Stimulated activated CD8-positive, alpha-beta memory T cell treated with anti-CD3 and anti-CD28 coated beads, Interleukin-7, amount 100 ng/mL, for 1 hour (primary cell): ENCODE results near the gene RGP1.

ENCODE experiments used
- DNase-seq, 2 donors: peaks; one replicate each; pipeline ENCODE4 v3.0.0-alpha.2; 2020; ENCODE audit warnings: low read depth in 2 of 2

Gene RGP1

GRCh38 chr9:35719546-35719945 lies 29.5 kb upstream of the RGP1 start:
- no peak for DNase-seq

GRCh38 chr9:35723426-35723825 lies 25.7 kb upstream of the RGP1 start:
- no peak for DNase-seq

- DNase-seq: no peak
These were observed 25.2 kb upstream of the RGP1 start for GRCh38 chr9:35723908-35724307.

- no peak for DNase-seq
These were observed 23.7 kb upstream of the RGP1 start for GRCh38 chr9:35725362-35725761.

- DNase-seq: no peak
These were observed 22.2 kb upstream of the RGP1 start for GRCh38 chr9:35726931-35727330.

GRCh38 chr9:35727676-35728040 lies 21.4 kb upstream of the RGP1 start:
- no peak for DNase-seq

- no peak for DNase-seq
These were observed 20.8 kb upstream of the RGP1 start for GRCh38 chr9:35728041-35728971.

GRCh38 chr9:35729101-35729500 lies 20.0 kb upstream of the RGP1 start:
- no peak for DNase-seq

- DNase-seq: no peak
These were observed 19.2 kb upstream of the RGP1 start for GRCh38 chr9:35729700-35730485.

- no peak for DNase-seq
These were observed 18.6 kb upstream of the RGP1 start for GRCh38 chr9:35730486-35730854.

- no peak for DNase-seq
These were observed 17.5 kb upstream of the RGP1 start for GRCh38 chr9:35731415-35732184.

GRCh38 chr9:35732185-35732799 lies 16.8 kb upstream of the RGP1 start, which contains the start of the genes CREB3 and TLN1:
CREB3 (plus strand) TSS chr9:35732666; CDS start chr9:35732773, 107 bp downstream.
TLN1 (minus strand) TSS chr9:35732195; CDS start chr9:35725694, 6,501 bp downstream.
- DNase-seq: peak; percentile 90 to 92

- DNase-seq: no peak
These were observed 16.1 kb upstream of the RGP1 start for GRCh38 chr9:35732800-35733541.

- DNase-seq: no peak
These were observed 15.0 kb upstream of the RGP1 start for GRCh38 chr9:35734096-35734495.

- peak in 1 of 2 donors; percentile 36 for DNase-seq
These were observed 12.9 kb upstream of the RGP1 start for GRCh38 chr9:35736201-35736633.

- no peak for DNase-seq
These were observed 11.9 kb upstream of the RGP1 start for GRCh38 chr9:35737143-35737542.

GRCh38 chr9:35738186-35738585 lies 10.9 kb upstream of the RGP1 start:
- DNase-seq: no peak

- DNase-seq: no peak
These were observed 10.2 kb upstream of the RGP1 start for GRCh38 chr9:35738924-35739323.

- no peak for DNase-seq
These were observed 8.8 kb upstream of the RGP1 start for GRCh38 chr9:35740243-35740642.

GRCh38 chr9:35741740-35742139 lies 7.3 kb upstream of the RGP1 start:
- no peak for DNase-seq

- no peak for DNase-seq
These were observed 5.6 kb upstream of the RGP1 start for GRCh38 chr9:35743452-35743851.
